Testis (tissue), 2 donors: ENCODE results near the gene CAMKMT.

Experiments used
- CTCF ChIP-seq, 3 experiments: fragments of 450-650 bp in 2 of 3; fragments of 200-600 bp in 1 of 3; sonication (generic) in 1 of 3; IDR thresholded peaks; one replicate each; pipeline ENCODE4 v1.5.1; 2016 to 2019; ENCODE audit warnings: antibody characterized with exemption in 3 of 3, mild to moderate bottlenecking in 2 of 3, moderate library complexity in 1 of 3
- POLR2A ChIP-seq: fragments of 450-650 bp; IDR thresholded peaks from one replicate; pipeline ENCODE4 v1.6.1; 2017; ENCODE audit warnings: antibody characterized with exemption, mild to moderate bottlenecking, moderate library complexity

GRCh38 chr2:44799754-44800153 lies 438.0 kb downstream of the CAMKMT start:
- TF ChIP-seq POLR2A (no peak), CTCF (IDR thresholded peaks at IDR 0.05) (no peak)
